Transverse colon (tissue), 4 donors: Measurements from ENCODE around the gene UBAC2.

Experiments
- POLR2AphosphoS5 ChIP-seq, 3 donors: sonication (generic); formaldehyde crosslinking; IDR thresholded peaks; one replicate each; pipeline ENCODE4 v1.6.1; 2016; ENCODE audit warnings: antibody characterized with exemption in 3 of 3
- TF ChIP-seq, protein P1 (sequence below), 5 experiments: fragments of 200-600 bp in 3 of 5; fragments of 450-650 bp in 2 of 5; sonication (generic) in 3 of 5; IDR thresholded peaks; 1 replicate in 2 of 5; 2 replicates in 3 of 5; pipeline ENCODE4 v1.5.1; 2016 to 2017; ENCODE audit warnings: antibody characterized with exemption in 5 of 5, inconsistent platforms in 3 of 5, mild to moderate bottlenecking in 2 of 5, moderate library complexity in 1 of 5

DNA sequence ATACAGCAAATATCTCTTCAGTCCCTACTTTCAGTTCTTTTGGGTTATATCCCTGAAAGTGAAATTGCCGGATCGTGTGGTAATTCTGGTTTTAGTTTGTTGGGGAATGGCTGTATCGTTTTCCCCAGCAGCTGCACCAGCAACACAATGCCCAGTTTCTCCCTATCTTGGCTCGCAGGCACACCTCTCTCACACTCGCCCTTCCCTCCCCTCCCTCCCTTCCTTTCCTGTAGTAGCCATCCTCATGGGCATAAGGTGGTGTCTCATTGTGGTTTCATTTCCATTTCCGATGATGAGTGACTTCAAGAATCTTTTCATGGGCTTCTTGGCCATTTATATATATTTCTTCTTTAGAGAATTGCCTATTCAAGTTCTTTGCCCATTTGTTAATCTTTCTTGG is 66.2 kb downstream of the UBAC2 start:
- no peak for TF ChIP-seq POLR2AphosphoS5 (IDR thresholded peaks at IDR 0.05)
- TF ChIP-seq, protein P1, sequence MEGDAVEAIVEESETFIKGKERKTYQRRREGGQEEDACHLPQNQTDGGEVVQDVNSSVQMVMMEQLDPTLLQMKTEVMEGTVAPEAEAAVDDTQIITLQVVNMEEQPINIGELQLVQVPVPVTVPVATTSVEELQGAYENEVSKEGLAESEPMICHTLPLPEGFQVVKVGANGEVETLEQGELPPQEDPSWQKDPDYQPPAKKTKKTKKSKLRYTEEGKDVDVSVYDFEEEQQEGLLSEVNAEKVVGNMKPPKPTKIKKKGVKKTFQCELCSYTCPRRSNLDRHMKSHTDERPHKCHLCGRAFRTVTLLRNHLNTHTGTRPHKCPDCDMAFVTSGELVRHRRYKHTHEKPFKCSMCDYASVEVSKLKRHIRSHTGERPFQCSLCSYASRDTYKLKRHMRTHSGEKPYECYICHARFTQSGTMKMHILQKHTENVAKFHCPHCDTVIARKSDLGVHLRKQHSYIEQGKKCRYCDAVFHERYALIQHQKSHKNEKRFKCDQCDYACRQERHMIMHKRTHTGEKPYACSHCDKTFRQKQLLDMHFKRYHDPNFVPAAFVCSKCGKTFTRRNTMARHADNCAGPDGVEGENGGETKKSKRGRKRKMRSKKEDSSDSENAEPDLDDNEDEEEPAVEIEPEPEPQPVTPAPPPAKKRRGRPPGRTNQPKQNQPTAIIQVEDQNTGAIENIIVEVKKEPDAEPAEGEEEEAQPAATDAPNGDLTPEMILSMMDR (IDR thresholded peaks at IDR 0.05): no peak
